ENCODE data around the gene NDUFAF2.

The NDUFAF2 gene

DNA sequence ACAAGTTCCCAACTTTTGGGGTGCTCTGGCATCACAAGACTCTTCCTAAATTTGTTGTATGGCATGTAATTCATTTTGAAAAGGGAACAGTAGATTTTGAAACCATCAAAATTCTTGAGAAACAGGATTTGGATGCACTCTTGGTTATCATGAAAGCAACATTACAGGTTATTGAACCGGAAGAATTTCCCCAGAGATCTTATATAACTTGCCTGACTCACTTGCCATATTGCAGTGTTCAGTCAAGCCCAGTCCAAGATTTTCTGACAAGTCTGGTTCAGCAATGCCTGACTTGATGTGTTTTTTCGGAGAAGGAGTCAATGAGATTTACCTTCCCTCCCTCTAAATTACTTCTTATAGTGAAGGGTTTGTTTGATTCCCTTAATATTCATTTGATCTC lies 185.3 kb downstream of the NDUFAF2 start:
- DNase-seq (no peak), ATAC-seq (no peak)

DNA sequence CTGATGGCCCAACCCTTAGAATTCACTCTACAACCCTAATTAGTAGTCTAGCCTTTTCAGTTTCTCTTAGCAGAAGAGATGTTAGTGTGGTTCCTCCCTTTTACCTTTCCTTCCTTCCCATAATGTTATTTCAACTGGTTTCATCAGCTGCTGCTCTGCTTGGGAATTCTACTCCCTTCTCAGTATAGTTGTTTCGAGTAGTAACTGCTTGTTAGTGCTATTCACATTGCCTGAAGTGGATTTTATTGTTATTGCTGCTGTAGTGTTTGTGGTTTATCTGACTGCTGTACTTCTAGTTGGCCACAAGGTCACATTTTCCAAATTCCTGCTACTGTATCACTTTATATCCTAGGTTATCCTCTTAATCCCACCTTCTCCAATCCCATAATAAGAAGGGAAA lies 187.6 kb downstream of the NDUFAF2 start:
- ATAC-seq (no peak), DNase-seq (no peak)

DNA sequence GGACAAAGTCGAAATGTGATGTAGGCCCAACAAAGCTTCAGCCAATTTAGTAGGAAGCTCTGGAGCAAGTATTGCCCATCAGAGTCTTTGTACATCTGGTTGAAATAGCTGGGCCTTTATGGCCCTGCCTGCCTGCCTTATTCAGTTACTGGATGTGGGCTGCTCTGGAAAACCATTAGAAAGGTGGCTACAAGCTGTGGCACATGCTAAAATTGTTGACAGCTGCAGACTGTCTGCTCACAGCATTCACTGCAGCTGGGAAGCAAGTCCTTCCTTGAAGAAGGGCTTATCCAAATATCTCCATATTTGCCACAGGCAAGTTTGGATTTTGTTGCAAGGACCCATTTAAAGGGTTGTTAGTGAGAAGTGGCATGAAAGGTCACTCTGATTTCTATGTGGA lies 192.8 kb downstream of the NDUFAF2 start:
- DNase-seq (no peak), ATAC-seq (no peak)

DNA sequence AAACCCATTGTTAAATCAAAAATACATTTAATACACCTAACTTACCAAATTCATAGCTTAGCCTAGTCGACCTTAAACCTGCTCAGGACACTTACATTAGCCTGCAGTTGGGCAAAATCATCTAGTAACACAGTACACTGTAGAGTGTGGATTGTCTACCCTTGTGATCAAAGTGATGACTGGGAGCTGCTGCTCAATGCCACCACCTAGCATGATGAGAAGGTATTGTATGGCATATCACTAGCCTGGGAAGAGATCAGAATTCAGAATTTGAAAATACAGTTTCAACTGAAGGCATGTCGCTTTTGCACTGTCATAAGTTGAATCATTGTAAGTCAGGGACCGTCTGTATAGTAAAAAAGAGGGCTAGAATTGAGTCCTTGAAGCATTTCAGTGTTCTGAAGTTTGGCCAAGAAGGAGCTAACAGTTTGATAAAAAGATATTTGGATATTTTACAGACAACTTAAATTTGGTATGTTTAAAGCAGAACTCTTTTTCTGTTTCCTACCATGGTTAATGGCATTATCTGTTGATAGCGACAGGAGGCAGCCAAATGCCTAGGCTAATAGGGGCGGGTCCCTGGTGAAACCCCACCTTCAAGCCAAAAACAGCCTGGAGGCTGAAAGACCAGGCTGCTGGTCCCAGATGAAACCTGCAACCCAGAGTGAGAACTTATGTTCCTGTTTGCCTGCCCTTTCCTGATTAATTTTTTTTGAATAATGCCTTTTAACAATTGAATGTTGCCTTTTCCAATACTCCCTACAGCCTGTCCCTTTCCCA lies 194.3 kb downstream of the NDUFAF2 start:
- ATAC-seq: no peak
- no peak for DNase-seq

DNA sequence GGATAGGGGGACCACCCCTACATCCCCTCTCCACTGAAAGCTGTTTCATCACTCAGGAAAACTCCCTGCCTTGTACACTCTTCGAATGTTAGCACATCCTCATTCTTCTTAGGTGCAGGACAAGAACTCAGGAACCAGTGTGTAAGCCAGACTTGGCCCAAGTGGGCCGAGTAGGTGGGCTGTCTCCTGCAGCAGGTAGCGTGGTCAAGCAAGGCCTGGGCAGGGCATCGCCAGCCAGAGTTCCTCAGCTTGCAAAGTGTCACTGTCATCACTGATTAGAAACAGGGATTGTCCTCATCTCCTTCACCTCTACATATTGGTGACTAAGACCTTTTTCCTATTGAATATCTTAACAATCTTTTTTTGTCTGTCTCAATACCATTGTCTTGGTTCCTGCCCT lies 194.9 kb downstream of the NDUFAF2 start:
- no peak for ATAC-seq
- no peak for DNase-seq

DNA sequence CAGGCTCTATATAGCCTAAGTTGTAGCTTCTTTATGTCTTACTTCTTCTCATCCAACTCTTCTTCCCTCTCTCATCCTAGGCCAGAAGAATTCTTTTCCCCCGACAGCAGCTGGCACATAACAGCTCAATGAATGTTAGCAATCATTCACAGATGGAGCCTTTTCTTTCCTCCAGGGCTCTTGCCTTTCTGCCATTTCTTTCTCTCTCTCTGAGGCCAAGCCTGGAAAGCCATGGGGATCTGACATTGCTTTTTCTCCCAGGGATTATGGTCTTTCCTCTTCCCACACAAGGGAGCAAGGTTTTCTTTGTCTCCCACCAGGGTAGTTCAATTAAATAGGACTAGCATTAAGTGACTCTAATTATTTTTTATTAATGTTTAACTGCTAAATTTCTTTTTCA lies 196.8 kb downstream of the NDUFAF2 start:
- no peak for ATAC-seq
- no peak for DNase-seq

DNA sequence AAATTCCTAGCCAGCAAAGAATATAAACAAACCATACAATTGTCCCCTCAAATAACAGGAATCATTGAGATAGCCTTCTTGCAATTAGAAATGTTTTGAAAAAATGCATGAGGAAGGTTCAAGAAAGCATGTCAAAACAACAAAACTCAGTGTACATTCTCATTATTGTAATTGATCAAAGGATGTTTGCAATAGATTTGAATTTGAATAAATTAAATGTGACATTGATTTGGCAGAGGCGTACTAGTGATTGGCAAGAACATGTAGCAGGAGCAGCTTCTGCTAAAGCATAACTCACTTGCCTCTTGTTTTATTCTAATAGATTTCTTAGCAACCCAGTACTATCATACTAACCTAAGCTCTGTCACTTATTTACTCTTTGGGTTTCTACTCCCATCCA lies 197.4 kb downstream of the NDUFAF2 start:
- no peak for DNase-seq
- ATAC-seq: no peak

DNA sequence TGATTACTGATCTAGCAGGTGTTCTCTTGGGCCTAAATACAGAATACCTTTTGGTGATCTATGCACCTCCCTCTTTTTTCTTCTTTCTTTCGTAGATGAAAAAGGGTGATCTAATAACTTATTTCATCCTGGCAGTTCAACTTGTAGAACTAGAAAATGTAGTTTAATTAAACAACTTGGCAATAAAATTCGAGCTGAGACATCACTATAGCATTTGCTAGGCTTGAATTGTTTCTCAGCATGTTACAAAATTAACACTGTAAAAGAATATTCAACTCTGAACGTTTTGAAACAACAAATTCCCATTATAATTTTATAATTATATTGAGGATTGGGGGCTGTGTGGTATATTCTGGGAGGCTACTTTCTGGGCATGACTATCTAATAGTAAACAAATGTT lies 197.8 kb downstream of the NDUFAF2 start:
- no peak for DNase-seq
- no peak for ATAC-seq

DNA sequence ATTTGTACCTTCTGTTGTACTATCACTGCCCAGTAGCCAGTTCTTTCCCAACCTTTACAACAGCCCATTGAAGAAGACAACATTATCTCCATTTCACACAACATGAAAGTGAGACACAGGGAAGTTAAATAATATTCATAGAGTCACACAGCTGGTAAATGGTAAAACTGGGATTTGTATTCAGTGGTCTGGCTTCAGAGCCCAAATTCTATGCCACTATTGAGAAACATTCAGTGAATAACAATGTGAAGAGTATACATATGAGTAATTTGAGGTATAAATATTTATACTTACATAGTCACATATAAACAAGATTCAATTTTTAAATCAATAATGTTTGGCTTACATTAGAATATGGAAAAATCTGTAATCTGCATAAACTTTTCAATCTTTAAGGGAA lies 203.5 kb downstream of the NDUFAF2 start:
- DNase-seq: no peak
- ATAC-seq: no peak

DNA sequence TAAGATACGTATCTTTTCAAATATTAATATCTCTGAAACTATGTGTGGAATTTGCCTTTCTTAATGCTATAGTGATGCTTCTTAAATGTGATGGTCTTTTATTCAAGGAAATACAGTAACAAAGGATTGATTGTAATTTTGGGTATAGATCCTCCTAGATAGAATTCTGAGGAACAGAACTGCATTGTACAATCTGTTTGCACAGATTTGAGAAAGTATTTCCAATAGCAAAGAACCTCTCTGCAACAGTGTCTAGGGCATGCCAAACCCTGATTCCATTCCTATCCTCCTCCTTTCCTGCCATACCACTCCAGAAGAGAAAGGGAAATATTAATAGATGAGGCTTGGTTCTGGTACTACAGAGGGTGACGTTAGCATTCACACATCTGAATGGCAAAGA lies 206.9 kb downstream of the NDUFAF2 start:
- DNase-seq (no peak), ATAC-seq (no peak)

DNA sequence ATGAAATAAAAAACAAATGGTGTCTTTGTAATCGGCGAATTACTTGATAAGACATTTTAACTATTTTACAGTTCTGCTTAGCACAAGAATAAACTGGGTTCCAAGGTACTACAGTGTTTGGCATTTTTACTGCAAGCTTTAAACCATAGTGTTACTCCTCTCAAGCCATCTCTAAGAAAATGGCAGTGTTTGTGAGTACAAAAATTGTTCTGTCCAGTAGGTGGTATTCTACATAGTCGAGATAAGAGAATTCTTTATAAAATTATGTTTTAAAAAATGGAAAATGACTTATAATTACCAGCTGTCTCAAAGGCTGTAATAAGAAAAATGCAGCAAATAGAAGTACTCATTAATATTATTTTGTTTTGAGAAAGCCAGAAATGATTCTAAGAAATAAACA lies 214.1 kb downstream of the NDUFAF2 start:
- ATAC-seq (no peak), DNase-seq (no peak)

DNA sequence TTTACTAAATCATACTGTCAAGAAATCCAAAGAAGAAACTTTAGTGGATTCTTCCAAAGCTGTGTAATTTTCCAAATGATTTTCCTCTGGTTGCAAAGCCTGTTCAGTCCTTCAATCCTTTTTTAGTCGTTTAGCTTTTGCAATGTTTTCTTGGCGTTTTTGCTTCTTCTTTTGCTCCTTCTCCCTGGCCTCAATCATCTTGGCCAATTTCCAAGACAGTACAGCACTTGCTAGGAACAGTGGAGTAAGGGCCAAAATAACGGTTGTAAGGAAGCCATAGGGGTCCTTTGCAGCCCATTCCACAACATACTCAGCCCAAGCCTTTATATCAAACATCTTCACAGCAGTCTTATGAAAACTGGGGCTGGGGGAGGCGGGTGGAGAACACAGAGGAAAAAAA lies 214.8 kb downstream of the NDUFAF2 start:
- ATAC-seq (no peak), DNase-seq (no peak)

DNA sequence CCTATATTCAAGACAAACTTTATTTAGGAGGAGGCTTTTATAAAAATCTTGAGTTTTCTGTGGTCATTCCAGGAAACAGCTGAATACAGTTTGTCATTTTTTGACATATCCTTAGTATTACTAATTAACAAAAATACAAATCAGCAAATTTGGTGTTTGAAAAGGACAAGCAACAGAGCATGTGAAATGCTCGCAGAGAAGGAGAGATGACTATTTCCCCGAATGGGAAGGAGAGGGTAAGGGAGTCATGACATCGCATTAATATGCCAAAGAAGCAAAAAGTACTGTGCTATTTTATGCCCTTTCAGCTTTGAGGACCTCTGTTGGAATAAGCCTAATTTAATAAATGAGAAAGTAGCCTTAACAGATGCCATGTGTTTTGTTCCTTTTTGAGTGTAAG lies 215.5 kb downstream of the NDUFAF2 start:
- DNase-seq (no peak), ATAC-seq (no peak)

DNA sequence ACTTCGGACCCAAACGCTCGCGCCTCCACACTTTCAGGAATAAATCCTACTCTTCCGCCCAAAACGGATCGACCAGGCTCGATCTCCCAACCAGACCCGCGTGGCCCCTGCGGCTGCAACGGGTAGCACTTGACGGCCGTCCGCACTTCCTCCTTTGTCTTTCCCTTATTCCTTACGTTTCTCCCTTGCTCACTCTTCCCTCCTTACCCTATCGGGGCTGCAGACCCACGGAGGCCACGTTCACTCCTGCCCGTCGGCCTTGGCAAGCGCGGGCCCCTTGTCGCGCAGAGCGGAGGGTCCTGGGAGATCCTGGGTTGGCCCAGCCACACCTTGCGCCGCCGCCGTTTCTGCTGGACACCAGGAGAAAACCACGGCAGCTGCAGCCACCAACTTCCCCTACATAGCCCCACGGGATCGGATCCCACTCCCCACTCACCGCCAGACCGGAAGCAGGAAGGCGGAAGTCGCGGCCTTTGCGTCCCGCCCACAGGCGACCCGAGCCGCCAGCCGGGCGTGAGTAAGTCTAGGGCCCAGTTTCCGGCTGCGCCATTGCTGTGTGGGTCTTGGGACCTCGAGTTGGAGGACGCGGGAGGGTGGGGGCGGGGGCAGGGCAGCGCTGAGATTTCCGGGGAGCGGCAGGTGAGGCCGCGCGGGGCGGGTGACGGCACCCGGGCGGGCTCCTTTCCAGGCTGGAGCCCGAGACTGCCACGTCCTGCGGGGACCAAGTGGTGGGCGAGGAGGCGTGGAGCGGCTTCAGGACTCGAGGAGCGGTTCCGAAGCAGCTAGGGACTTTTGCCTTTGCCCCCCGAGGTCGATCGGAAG lies 217.2 kb downstream of the NDUFAF2 start, which contains the start of gene SMIM15:
Gene SMIM15, minus strand, starts transcription at position 459 of the 822 bp plus-strand sequence. CDS start 2,297 bp downstream, outside the sequence.
- ATAC-seq (peak; percentile 95), DNase-seq (peak; percentile 86)

DNA sequence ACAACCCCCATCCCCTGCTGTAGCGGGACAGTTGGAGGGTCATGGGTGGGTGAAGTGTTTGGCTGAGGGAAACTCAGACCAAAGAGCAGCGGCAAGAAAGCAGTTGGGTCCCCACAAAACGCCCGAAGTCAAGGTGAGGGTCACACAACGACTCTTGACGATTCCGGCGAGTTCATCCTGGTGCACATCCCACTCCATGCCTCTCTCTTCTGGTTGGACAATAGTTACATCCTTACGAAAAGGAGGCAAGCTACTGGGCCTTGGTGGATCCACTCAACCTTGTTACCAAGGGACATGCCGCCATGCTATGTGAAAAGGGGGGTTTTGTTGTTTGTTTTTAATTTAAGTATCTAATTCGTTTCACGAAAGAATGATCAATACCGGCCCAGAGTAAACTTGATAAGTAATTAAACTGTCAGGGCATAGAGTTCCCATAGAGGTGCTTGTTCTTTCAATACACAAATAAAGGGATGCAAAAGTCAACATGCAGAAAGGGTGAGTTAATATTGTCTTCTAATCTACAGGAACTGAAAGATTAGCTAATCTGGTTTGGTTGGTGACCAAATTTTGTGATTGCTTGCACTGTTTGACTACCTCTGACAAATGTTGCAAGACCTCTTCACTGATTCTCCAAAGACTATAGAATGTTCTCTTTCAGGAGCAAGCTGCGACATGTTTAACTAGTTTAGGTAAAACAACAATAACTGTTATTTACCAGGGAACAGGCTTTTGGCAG lies 218.0 kb downstream of the NDUFAF2 start:
- ATAC-seq (no peak), DNase-seq (no peak)

DNA sequence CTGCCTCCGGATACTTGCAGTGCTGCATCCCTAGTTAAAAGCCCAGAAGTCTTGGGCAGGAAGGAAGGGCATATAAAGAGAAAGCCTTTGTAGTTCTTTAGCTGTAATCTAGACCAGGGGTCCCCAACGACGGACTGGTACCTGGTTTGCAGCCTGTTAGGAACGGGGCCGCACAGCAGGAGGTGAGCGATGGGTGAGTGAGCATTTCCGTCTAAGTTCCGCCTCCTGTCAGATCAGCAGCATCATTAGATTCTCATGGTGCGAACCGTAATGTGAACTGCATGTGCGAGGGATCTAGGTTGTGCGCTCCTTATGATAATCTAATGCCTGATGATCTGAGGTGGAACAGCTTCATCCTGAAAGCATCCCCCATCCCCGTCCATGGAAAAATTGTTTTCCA lies 218.9 kb downstream of the NDUFAF2 start:
- DNase-seq: no peak
- ATAC-seq: no peak

DNA sequence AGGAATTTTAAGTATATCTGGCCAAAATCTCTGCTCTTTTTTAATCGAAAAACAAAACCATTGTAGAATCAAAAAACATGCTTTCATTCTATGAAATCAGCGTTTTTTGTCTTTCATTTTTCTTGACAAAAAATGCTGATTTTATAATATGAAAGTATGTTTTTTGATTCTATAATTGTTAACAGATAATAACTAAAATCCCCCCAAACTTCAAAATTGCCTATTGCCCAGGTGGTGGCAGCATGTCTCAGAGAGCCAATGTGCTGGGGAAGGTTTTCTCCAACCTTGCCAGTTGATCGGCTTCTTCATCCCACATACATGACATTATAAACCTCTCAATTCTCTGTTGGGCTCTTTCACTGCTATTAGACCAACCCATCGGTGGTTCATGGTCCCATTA lies 222.4 kb downstream of the NDUFAF2 start:
- no peak for ATAC-seq
- DNase-seq: no peak

DNA sequence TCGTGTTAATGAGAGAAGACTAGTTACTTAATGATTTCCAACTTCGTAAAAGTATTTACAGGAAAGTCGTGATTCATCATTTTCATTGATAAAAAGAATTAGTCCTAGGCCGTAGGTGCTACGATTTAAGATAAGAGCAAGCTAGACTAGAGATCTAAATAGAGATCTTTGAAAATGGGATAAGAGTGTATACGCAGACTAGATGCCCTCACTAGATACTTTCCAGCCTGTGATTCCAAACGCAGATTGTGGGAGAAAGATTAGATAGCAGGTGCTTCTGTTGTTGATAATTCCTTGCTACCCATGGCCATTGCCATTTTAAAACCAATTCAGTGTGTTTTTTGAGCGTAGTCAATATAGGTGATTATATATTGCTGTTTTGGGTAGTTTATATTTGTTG lies 223.9 kb downstream of the NDUFAF2 start:
- ATAC-seq (no peak), DNase-seq (no peak)

DNA sequence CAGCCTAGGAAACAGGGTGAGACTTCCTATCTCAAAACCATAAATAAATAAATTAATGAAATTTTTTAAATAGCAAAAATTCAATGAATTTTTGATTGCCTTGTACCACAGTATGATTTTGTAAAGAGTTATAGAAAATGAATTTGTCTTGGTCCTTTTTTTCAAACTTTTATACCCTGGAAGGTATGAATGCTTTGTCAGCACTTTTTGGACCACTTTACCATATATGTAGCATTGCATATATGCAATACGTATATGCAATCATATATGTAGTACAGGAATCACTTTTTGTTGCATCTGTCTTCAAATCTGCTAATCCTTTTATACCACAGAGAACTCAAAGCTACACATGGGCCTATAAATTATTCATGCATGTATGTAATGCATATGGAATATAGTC lies 226.5 kb downstream of the NDUFAF2 start:
- no peak for DNase-seq
- ATAC-seq: no peak

DNA sequence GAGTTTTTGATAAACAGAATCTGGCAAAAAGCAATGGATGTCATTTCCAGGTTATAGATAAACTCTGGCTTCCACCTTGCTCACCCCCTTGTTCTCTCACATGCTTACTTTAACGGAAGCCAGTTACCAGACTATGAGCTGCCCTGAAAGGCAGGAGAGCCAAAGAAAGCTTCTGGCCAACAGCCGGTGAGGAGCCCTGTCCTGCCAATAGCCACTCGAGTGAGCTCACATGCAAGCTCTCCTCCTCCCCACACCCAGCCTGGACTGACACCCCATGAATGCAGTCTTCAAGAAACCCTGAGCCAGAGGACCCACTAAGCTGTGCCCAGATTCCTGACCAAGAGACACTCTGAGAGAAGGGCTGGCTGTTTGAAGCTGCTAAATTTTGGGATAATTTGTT lies 231.6 kb downstream of the NDUFAF2 start:
- DNase-seq: no peak
- ATAC-seq: no peak

DNA sequence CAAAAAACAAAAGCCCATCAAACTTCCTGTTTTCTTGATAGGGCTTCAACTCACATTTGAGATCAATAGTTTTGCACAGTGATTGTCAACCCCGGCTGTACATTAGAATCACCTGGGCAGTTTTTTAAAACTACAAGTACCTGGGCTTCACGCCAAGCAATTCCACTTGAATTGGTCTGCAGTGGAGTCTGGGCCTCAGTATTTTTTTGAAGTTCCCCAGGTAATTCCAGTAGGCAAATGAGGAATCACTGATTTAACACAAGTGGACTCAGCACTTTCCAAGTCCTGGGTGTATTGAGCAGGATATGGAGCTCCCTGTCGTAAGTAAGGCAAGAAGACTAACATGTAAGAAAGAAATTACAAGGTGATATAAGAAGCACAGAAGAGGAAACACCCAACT lies 232.1 kb downstream of the NDUFAF2 start:
- ATAC-seq: no peak
- no peak for DNase-seq

DNA sequence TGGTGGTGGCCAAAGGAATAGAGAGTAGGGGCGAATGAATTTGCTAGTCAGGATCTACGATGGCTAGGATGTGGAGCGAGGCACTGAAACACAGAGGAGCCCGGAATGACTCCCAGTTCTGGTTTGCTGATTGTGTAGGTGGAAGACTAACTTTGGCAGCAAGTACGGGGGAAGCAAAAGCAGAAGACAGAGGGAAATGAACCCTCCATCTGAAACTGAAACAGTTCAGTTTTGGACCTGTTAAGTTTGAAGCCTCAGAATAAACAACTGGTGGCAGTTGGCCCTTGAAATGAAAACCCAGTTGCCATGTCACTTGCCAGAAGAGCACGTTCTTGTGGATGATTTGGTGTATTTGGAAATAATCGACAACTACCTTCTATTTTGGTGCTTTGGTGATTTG lies 232.7 kb downstream of the NDUFAF2 start:
- DNase-seq (no peak), ATAC-seq (no peak)

DNA sequence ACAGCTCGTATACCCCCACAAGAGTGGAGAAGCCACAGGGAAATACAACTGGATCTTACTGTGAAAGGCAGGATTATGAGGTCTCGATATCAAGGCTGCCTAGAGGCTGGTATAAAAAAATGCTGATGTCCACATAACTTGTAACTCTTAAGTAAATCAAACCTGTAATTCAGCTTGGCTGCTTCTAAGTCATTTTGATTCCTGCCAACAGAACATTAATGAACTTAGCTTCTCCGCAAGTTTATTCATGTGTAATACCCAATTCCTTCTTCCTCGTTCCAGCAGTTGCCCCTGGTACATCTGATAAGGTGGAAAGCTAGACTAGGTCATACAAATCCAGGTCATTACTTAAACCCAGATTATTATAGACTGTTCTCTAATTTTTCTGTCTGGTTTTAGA lies 233.7 kb downstream of the NDUFAF2 start:
- no peak for DNase-seq
- no peak for ATAC-seq
